A549 (cell line): Measurements from ENCODE around the gene SLC35F3.

ENCODE experiments used
- BHLHE40 ChIP-seq: IDR thresholded peaks from 2 replicates; pipeline ENCODE4 v1.6.1; 2012; ENCODE audit warnings: low read depth, low read length, inconsistent platforms
- CTCF ChIP-seq: fragments of >200 bp; sonication (Bioruptor Twin); formaldehyde crosslinking; IDR thresholded peaks from 3 replicates; pipeline ENCODE4 v1.5.1; 2016
- JUN ChIP-seq, 2 experiments: fragments of >200 bp; sonication (Bioruptor Twin); formaldehyde crosslinking; IDR thresholded peaks; 2 replicates in 1 of 2; 3 replicates in 1 of 2; pipeline ENCODE4 v1.6.1; 2016 to 2017
- JUNB ChIP-seq: fragments of >200 bp; sonication (Bioruptor Twin); formaldehyde crosslinking; IDR thresholded peaks from 2 replicates; pipeline ENCODE4 v1.6.1; 2016
- MAX ChIP-seq: IDR thresholded peaks from 2 replicates; pipeline ENCODE4 v1.6.1; 2012
- NR3C1 ChIP-seq: fragments of >200 bp; sonication (Bioruptor Twin); formaldehyde crosslinking; IDR thresholded peaks from 3 replicates; pipeline ENCODE4 v1.6.1; 2017
- RFX5 ChIP-seq: fragments of 450-650 bp; IDR thresholded peaks from 2 replicates; pipeline ENCODE4 v1.7.1; 2014; ENCODE audit warnings: antibody characterized with exemption, mild to moderate bottlenecking, moderate library complexity
- SMC3 ChIP-seq: fragments of >200 bp; sonication (Bioruptor Twin); formaldehyde crosslinking; IDR thresholded peaks from 3 replicates; pipeline ENCODE4 v1.6.1; 2018; ENCODE audit warnings: inconsistent platforms
- SREBF2 ChIP-seq: fragments of 450-650 bp; IDR thresholded peaks from 2 replicates; pipeline ENCODE4 v1.6.1; 2014; ENCODE audit warnings: mild to moderate bottlenecking, moderate library complexity
- USF2 ChIP-seq: fragments of 450-650 bp; IDR thresholded peaks from 2 replicates; pipeline ENCODE4 v1.6.1; 2014; ENCODE audit warnings: antibody characterized with exemption
- ZFP36 ChIP-seq: fragments of 450-650 bp; IDR thresholded peaks from 2 replicates; pipeline ENCODE4 v1.6.1; 2014; ENCODE audit warnings: borderline replicate concordance; ENCODE audit not compliant: partially characterized antibody

- TF ChIP-seq ZFP36 = no peak
- no peak for TF ChIP-seq USF2
- TF ChIP-seq JUNB = no peak
- TF ChIP-seq CTCF = no peak
- TF ChIP-seq SREBF2 = no peak
- TF ChIP-seq NR3C1 = no peak
- no peak for TF ChIP-seq SMC3
- TF ChIP-seq RFX5 = no peak
- no peak for TF ChIP-seq BHLHE40
- no peak for TF ChIP-seq MAX
- TF ChIP-seq JUN (IDR thresholded peaks at IDR 0.05) = no peak
Observed at GRCh38 chr1:234315588-234315987, 411.1 kb downstream of the SLC35F3 start.
